H9 (cell line): ENCODE data around the gene OR5H6. TPM values are rescaled to one million over a fixed set of nuclear protein-coding genes. Genes with fewer than 3 reads are reported as not detected.

Experiments
- DNase-seq: peaks from one replicate; pipeline ENCODE4 v3.0.0-alpha.2; 2017
- H2AFZ ChIP-seq: one replicate; pipeline ENCODE4 v1.6.1; 2013; ENCODE audit warnings: mild to moderate bottlenecking, low read length, control low read depth, moderate library complexity
- H2AK5ac ChIP-seq: 2 replicates; pipeline ENCODE4 v1.6.1; 2013; ENCODE audit warnings: low read length, control low read depth, mixed read lengths; ENCODE audit not compliant: insufficient read length
- H2BK120ac ChIP-seq: one replicate; pipeline ENCODE4 v1.6.1; 2013; ENCODE audit warnings: low read depth, mild to moderate bottlenecking, low read length, control low read depth, inconsistent platforms; ENCODE audit not compliant: poor library complexity, severe bottlenecking
- H2BK12ac ChIP-seq: 2 replicates; pipeline ENCODE4 v1.6.1; 2013; ENCODE audit warnings: low read length, control low read depth, mixed read lengths, low read depth; ENCODE audit not compliant: insufficient read length
- H2BK15ac ChIP-seq: 2 replicates; pipeline ENCODE4 v1.6.1; 2013; ENCODE audit warnings: low read depth, low read length, control low read depth
- H2BK20ac ChIP-seq: one replicate; pipeline ENCODE4 v1.6.1; 2013; ENCODE audit warnings: low read depth, mild to moderate bottlenecking, low read length, control low read depth, inconsistent platforms; ENCODE audit not compliant: poor library complexity, severe bottlenecking
- H2BK5ac ChIP-seq: 2 replicates; pipeline ENCODE4 v1.6.1; 2013; ENCODE audit warnings: low read length, control low read depth, mixed read lengths; ENCODE audit not compliant: insufficient read length
- H3K14ac ChIP-seq: 2 replicates; pipeline ENCODE4 v1.6.1; 2013; ENCODE audit warnings: low read length, control low read depth; ENCODE audit not compliant: insufficient read depth
- H3K18ac ChIP-seq: 2 replicates; pipeline ENCODE4 v1.6.1; 2013; ENCODE audit warnings: low read depth, mild to moderate bottlenecking, mixed read lengths, low read length, control low read depth; ENCODE audit not compliant: insufficient read length
- H3K23ac ChIP-seq: 2 replicates; pipeline ENCODE4 v1.6.1; 2013; ENCODE audit warnings: low read length, control low read depth, mixed read lengths, low read depth; ENCODE audit not compliant: insufficient read length
- H3K23me2 ChIP-seq: 2 replicates; pipeline ENCODE4 v1.6.1; 2013; ENCODE audit warnings: low read depth, mild to moderate bottlenecking, mixed read lengths, low read length, control low read depth; ENCODE audit not compliant: insufficient read length, poor library complexity, severe bottlenecking
- H3K27ac ChIP-seq: 2 replicates; pipeline ENCODE4 v1.5.1; 2013; ENCODE audit warnings: low read length, control low read depth, mixed read lengths, low read depth; ENCODE audit not compliant: insufficient read length
- H3K27me3 ChIP-seq: 2 replicates; pipeline ENCODE4 v1.6.1; 2013; ENCODE audit warnings: low read length, control low read depth, inconsistent platforms; ENCODE audit not compliant: insufficient read depth
- H3K4ac ChIP-seq: 2 replicates; pipeline ENCODE4 v1.6.1; 2013; ENCODE audit warnings: low read depth, mild to moderate bottlenecking, control low read depth, inconsistent platforms, low read length, moderate library complexity
- H3K4me1 ChIP-seq: 2 replicates; pipeline ENCODE4 v1.6.1; 2013; ENCODE audit warnings: low read length, control low read depth, inconsistent platforms; ENCODE audit not compliant: insufficient read depth
- H3K4me2 ChIP-seq: 2 replicates; pipeline ENCODE4 v1.6.1; 2013; ENCODE audit warnings: low read length, control low read depth, mixed read lengths; ENCODE audit not compliant: insufficient read length, insufficient read depth
- H3K56ac ChIP-seq: 2 replicates; pipeline ENCODE4 v1.6.1; 2013; ENCODE audit warnings: low read depth, mild to moderate bottlenecking, mixed read lengths, low read length, control low read depth; ENCODE audit not compliant: insufficient read length
- H3K79me1 ChIP-seq: 2 replicates; pipeline ENCODE4 v1.6.1; 2013; ENCODE audit warnings: low read depth, mild to moderate bottlenecking, moderate library complexity, low read length, control low read depth, inconsistent platforms; ENCODE audit not compliant: insufficient read depth, poor library complexity, severe bottlenecking
- H3K79me2 ChIP-seq: 2 replicates; pipeline ENCODE4 v1.6.1; 2013; ENCODE audit warnings: low read length, control low read depth, inconsistent platforms; ENCODE audit not compliant: insufficient read depth
- H3K9ac ChIP-seq: 2 replicates; pipeline ENCODE4 v1.6.1; 2013; ENCODE audit warnings: low read length, control low read depth, mixed read lengths; ENCODE audit not compliant: insufficient read length; ENCODE audit errors: extremely low read depth
- H3K9me3 ChIP-seq: one replicate; pipeline ENCODE4 v1.6.1; 2013; ENCODE audit warnings: low read depth, low read length, inconsistent platforms; ENCODE audit not compliant: control insufficient read depth
- H3T11ph ChIP-seq: one replicate; pipeline ENCODE4 v1.6.1; 2013; ENCODE audit warnings: mild to moderate bottlenecking, low read length, control low read depth, inconsistent platforms
- H4K20me1 ChIP-seq: one replicate; pipeline ENCODE4 v1.6.1; 2013; ENCODE audit not compliant: control insufficient read depth, insufficient read length, insufficient read depth
- H4K5ac ChIP-seq: 2 replicates; pipeline ENCODE4 v1.6.1; 2013; ENCODE audit warnings: low read depth, mild to moderate bottlenecking, mixed read lengths, low read length, control low read depth; ENCODE audit not compliant: insufficient read length
- H4K8ac ChIP-seq: replicated peaks from 2 replicates; pipeline ENCODE4 v1.6.1; 2013; ENCODE audit warnings: low read length, control low read depth, mixed read lengths, low read depth; ENCODE audit not compliant: insufficient read length
- H4K91ac ChIP-seq: 2 replicates; pipeline ENCODE4 v1.6.1; 2013; ENCODE audit warnings: low read depth, mild to moderate bottlenecking, moderate library complexity, mixed read lengths, low read length, control low read depth; ENCODE audit not compliant: insufficient read length
- H3K27ac Mint-ChIP-seq, 3 experiments: 2 replicates in 2 of 3; 3 replicates in 1 of 3; pipeline ENCODE4 v1.8.0; 2020 to 2021; ENCODE audit warnings: mixed read lengths in 3 of 3, mild to moderate bottlenecking in 1 of 3, moderate library complexity in 1 of 3
- H3K27me3 Mint-ChIP-seq: 2 replicates; pipeline ENCODE4 v1.8.0; 2021; ENCODE audit warnings: low read depth, mild to moderate bottlenecking, moderate library complexity, mixed read lengths
- H3K36me3 Mint-ChIP-seq, 3 experiments: 2 replicates in 2 of 3; 3 replicates in 1 of 3; pipeline ENCODE4 v1.8.0; 2020 to 2021; ENCODE audit warnings: low read depth in 3 of 3, mixed read lengths in 3 of 3; ENCODE audit not compliant: insufficient read depth in 1 of 3
- H3K4me1 Mint-ChIP-seq, 2 experiments: 2 replicates each; pipeline ENCODE4 v1.8.0; 2020; ENCODE audit warnings: mixed read lengths in 2 of 2
- H3K4me3 Mint-ChIP-seq, 2 experiments: 2 replicates in 1 of 2; 3 replicates in 1 of 2; pipeline ENCODE4 v1.8.0; 2020 to 2021; ENCODE audit warnings: mild to moderate bottlenecking in 2 of 2, mixed read lengths in 2 of 2, moderate library complexity in 1 of 2
- H3K9me3 Mint-ChIP-seq, 2 experiments: 2 replicates in 1 of 2; 3 replicates in 1 of 2; pipeline ENCODE4 v1.8.0; 2020; ENCODE audit warnings: mild to moderate bottlenecking in 2 of 2, mixed read lengths in 2 of 2, moderate library complexity in 1 of 2
- WGBS: extraction: QIAGEN DNeasy Blood & Tissue Kit; methylation state at CpG from one replicate; pipeline ENCODE4 v1.1.7; 2013; ENCODE audit warnings: missing lambda C conversion rate, low lambda C conversion rate, mixed read lengths; ENCODE audit not compliant: insufficient read length; ENCODE audit errors: extremely low coverage; 5-methylcytosine and 5-hydroxymethylcytosine counted together
- total RNA-seq: library from RNA; stranded (reverse); gene quantifications from 2 replicates; pipeline ENCODE4 v1.2.1, GENCODE V29; 2021
- TF ChIP-seq, protein P1 (sequence below): fragments of 200-600 bp; sonication (generic); conservative IDR thresholded peaks from 3 replicates; pipeline ENCODE4 v1.8.0; 2021; ENCODE audit warnings: antibody characterized with exemption, mild to moderate bottlenecking

OR5H6 gene
- total RNA-seq, 1 experiment from 2014 or later: not detected

DNA sequence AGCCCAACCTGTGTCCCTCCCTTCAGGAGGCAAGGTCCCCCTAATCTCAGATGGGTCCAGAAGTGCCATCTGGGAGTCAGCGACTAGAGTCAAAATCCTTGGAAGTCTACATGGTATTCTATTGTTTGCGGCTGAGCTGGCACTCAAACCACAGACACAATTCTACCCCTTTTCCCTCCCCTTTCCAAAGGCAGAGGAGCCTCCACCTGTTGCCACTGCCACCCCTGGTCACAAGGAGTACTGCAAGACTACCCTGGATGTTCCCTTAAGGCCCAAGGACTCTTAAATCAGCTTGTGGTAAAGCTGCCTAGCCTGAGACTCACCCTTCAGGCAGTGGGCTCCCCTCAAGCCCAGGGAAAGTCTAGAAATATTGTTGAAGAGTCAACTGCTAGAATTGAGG, 4.3 kb upstream of the OR5H6 start:
- Histone ChIP-seq H4K20me1 (no peaks in the 10 kb centered on the region), H3K27ac (no peak overlapping the region), H3K14ac (no peak overlapping the region), H3K79me2 (no peaks in the 10 kb centered on the region), H2AK5ac (no peak overlapping the region), H2BK15ac (no peak overlapping the region), H2AFZ (no peak overlapping the region), H4K91ac (no peak overlapping the region), H3K4ac (no peak overlapping the region), H4K8ac (no peak overlapping the region), H2BK120ac (no peak overlapping the region), H3K18ac (no peak overlapping the region), H3K4me1 (no peaks in the 10 kb centered on the region; the same call in 1 of the 2 replicates), H4K5ac (no peak overlapping the region), H3K23me2 (no peaks in the 10 kb centered on the region), H3K27me3 (no peaks in the 10 kb centered on the region), H3K9ac (no peak overlapping the region), H3T11ph (no peak overlapping the region), H3K79me1 (no peaks in the 10 kb centered on the region), H2BK5ac (no peak overlapping the region), H2BK12ac (no peak overlapping the region), H3K56ac (no peak overlapping the region), H2BK20ac (no peak overlapping the region), H3K9me3 (no peaks in the 10 kb centered on the region), H3K4me2 (no peak overlapping the region), H3K23ac (no peak overlapping the region)
- peak; percentile 63 for DNase-seq
- H3K4me1 Mint-ChIP-seq: peaks cover 11 to 12% of the 10 kb centered on the region in 2 experiments
- TF ChIP-seq, protein P1, sequence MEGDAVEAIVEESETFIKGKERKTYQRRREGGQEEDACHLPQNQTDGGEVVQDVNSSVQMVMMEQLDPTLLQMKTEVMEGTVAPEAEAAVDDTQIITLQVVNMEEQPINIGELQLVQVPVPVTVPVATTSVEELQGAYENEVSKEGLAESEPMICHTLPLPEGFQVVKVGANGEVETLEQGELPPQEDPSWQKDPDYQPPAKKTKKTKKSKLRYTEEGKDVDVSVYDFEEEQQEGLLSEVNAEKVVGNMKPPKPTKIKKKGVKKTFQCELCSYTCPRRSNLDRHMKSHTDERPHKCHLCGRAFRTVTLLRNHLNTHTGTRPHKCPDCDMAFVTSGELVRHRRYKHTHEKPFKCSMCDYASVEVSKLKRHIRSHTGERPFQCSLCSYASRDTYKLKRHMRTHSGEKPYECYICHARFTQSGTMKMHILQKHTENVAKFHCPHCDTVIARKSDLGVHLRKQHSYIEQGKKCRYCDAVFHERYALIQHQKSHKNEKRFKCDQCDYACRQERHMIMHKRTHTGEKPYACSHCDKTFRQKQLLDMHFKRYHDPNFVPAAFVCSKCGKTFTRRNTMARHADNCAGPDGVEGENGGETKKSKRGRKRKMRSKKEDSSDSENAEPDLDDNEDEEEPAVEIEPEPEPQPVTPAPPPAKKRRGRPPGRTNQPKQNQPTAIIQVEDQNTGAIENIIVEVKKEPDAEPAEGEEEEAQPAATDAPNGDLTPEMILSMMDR: peak; percentile 58
- no peaks in the 10 kb centered on the region; a peak in 2 of 7 replicates for H3K36me3 Mint-ChIP-seq
- no CpG with 5 or more reads among the region's 2 CpGs for WGBS
- H3K4me3 Mint-ChIP-seq: no peak overlapping the region
- H3K27me3 Mint-ChIP-seq: no peaks in the 10 kb centered on the region; the same call in 1 of the 2 replicates
- no peak overlapping the region; a peak in 1 of 7 replicates for H3K27ac Mint-ChIP-seq
- H3K9me3 Mint-ChIP-seq: peaks cover 0 to 5% of the 10 kb centered on the region in 2 experiments; a peak in 1 of 5 replicates
